IPS DF 4.7 (cell line): ENCODE data around the gene ZFP1.

Experiments used
- DNase-seq: peaks from one replicate; pipeline ENCODE4 v3.0.0-alpha.2; 2013; ENCODE audit warnings: low spot score; ENCODE audit errors: extremely low read depth

The ZFP1 gene

DNA sequence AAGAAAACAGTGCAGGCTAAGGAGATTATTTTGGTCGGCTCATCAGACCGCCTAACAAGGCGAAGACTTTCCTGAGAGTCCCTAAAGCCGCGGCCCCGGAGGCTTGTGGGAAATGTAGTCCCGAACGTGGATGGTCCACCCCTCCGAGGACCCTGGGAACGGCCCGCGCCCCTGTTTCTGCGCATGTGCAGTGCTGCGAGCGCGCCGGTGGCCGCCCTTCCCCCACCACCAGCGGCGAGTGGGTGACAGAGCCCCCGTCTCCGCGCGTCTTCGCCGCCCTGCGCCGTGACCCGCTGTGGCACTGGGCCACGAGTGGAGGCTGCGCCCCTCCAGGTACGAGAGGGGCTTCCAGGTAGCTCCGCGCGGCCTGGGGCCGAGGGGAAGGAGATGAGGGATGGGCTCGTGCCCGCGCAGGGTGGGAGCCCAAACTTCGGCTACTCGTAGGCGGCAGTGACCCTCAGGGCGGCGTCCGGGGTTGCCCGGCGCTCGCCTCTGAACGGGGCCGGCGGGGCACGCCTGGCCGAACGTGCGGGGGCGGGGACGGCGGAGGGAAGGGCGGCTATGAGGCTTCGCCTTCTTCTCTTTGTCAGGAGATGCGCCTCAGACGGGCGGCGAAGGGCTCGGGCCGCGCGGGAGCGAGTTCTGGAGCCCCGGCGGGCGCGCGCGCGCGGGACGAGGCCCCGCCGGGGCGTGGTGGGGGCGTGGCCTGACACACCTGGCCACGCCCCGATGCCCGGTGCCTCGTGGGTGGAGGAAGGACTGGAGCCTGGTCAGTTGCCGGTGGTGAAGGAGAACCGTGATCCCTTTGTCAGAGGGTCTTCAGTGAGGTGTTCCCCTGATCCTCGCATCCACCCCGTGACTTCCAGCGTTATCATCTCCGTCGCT, at the start of gene ZFP1:
TSS of gene ZFP1 (plus strand) at position 214 of the 885 bp plus-strand sequence. CDS start 4,428 bp downstream, outside the sequence.
- peak; percentile 66 for DNase-seq

DNA sequence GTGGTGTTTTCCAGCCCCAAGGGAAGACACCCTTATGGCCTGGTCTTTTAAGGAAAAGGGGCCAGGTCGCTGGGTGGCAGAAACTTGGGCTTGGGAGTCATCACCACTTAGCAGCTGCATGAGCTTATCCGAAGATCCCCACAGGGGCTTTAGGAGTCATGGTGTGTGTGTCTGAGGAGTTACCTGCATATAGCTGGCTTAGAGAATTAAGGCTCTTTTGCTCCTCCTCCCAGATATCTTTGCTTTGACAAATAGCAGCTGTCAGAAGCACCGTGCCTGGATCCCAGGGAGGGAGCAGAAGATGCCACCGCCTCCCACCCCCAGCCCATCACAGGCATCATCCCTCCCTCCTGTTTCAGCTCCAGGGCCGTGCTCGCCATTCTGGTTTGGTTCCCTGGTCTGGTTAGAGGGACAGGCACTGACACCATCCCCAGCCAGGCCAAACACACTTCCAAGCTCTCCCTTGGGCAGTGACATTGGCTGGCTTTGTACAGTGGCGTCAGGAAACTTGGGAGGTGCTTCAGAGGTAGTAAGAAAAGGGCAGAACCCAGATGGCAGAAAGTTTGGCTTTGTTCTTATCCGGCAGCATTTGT, 49.2 kb upstream of the ZFP1 start:
- no peak for DNase-seq

DNA sequence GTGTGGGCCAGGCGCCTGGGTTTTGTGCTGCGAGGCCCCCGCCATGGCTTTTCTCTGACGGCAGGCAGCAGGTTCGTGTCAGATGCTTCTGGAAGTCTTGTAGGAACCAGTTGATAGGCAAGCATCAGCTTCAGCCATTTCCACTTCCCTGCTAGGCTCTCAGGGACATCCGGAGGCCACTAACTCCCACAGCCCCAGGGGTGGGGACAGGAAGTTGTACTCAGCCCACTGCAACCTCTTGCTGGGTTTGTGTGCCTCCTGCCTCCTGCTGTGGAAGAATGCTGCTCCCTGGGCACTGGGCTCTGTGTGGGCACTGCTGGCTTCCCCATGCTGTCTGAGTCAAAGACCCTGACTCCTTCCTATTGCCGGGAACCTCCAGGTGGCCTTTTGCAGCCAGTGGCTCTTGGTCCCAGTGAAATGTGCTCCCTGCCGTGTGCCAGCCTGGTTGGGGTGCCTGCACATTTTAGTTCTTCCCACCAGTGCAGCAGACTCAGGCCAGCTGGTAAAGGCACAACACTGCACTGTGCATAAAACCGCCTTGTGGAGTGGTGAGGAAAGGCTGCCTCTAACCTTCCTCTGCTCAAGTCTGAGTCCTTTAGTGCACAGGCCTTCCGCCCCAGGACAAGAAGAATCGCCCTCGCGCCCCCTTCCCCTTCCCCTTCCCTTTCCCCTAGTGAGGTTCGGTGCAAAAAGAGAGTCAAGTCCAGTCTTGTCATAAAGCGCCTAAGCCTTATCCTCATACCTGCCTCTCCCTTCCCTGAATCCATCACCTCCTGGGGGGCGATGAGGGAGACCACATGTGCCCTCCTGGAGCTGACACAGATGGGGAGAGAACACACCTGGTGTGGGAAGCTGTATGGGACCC, 48.4 kb upstream of the ZFP1 start:
- no peak for DNase-seq

DNA sequence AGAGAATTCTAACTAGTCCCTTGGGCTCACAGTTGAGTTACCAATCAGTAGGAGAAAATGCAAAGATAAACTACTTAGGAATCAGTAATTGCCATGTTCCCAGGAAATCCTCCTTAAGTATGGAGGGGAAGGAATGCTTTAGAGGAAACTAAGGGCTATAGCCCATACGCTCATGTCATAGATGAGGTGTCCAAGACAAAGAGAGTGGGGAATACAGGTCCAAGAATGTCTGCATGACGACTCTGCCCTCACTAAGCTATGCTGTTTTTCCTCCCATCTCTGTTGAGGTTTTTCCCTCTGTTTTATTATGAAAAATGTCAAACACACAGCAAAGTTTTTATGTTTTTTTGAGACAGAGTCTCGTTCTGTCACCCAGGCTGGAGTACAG, 47.7 kb upstream of the ZFP1 start:
- DNase-seq: no peak

DNA sequence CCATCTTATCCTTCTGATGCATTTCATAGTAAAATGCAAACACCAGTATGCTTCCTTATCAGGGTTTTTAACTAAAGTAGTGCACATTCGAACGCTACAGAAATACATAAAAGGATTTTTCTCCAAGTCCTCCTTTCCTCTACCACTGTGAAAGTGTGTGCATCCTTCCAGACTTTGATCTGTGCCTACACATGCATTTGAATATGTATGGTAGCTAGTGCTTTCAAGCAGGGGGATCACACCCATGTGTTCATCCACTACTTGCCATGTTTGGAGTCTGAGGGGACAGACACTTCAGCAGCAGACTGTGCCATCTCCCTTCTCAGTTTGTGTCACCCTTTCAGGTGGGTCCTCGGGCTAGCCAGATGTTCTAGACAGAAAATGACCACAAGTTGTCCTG, 46.7 kb upstream of the ZFP1 start:
- DNase-seq: no peak

GRCh38 chr16:75102595-75102994, 45.7 kb upstream of the ZFP1 start:
- no peak for DNase-seq

GRCh38 chr16:75103994-75104393, 44.3 kb upstream of the ZFP1 start:
- DNase-seq: no peak

DNA sequence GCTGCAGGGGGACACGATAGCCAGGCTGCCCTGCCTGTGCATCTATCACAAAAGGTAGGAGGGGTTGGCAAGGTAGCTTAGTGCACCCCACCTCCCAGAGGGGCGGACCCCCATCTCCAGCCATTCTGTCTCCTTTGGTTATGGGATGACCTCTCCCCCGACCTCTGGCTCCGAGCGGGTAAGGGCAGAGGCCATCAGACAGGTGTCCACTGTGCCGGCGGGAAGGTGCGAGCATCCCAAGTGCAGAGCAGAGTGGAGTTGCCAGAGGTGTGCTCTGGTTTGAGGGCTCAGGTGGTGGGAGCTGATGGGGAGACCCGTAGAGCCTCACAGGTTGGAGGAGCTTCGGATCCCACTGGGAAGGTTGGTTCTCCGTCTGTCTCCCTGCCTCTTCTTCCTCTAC, 43.5 kb upstream of the ZFP1 start:
- DNase-seq: no peak

DNA sequence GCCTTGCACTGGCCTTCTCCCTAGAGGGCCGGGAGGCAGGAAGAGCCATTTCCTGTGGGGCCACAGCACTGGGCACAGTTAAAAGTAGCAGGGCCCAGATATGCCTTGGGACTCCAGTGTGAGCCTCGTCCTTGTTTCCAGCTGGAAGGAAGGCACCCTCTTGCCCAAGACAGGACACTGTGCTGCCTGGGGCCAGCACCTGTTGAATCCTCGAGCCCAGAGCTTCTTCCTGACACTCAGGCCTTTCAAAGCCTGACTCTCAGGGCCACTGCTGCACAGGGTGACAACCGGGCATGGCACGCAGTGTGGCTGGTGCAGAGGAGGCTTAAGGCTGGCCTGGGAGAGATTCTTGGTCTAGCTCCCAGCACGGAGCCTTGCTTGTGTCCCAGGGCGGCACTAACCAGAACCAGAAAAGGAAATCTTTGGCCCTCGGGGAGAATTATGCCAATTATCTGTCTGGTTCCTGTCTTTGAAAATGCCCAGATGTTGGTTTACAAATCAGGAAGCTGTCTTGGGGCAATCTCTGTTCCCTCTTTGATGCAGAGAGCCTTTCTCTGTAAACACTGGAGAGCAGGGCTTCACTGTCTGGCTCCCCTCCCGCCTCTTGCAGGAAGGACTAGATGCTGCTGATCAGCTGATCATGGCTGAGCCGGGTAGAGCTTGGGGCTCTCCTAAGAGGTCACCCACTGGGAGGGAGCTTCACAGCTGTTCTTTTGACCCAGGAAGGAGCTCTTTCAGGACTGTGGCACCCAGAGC, 42.8 kb upstream of the ZFP1 start:
- DNase-seq: no peak

GRCh38 chr16:75106351-75107274, 41.7 kb upstream of the ZFP1 start:
- no peak for DNase-seq

DNA sequence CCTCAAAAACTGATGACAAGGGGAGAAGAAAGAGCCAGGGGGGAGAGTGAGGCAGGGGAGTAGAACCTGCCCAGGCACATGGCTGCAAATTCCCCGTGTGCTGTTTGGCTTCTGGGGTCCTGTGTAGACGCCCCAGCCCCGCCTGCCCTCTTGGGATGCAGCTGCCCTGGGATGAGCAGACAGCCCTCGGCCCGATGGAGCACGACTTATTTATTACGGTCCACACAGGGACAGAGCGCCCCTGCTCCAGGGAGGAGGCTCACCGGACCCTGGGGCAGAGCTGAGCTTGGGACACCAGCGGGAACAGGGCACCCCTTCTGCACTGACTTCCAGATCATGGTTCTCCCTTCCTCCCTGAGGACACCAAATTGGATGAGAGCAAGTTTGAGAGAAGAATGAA, 40.8 kb upstream of the ZFP1 start:
- DNase-seq: no peak

GRCh38 chr16:75108792-75109731, 39.3 kb upstream of the ZFP1 start:
- DNase-seq: no peak

GRCh38 chr16:75109732-75110243, 38.5 kb upstream of the ZFP1 start:
- DNase-seq: no peak

- DNase-seq: no peak
Measured at GRCh38 chr16:75110637-75111513, 37.4 kb upstream of the ZFP1 start.

- DNase-seq: no peak
Measured at GRCh38 chr16:75111514-75111940, 36.8 kb upstream of the ZFP1 start.

- no peak for DNase-seq
Measured at GRCh38 chr16:75111961-75112733, 36.2 kb upstream of the ZFP1 start.
